Bronchial epithelial cell (primary cell): Measurements from ENCODE around the gene COPG1. TPM values are rescaled to one million over a fixed set of nuclear protein-coding genes. Genes with fewer than 3 reads are reported as not detected.

ENCODE experiments used
- DNase-seq: peaks from one replicate; pipeline ENCODE4 v3.0.0-alpha.2; 2010; ENCODE audit warnings: low read depth
- FAIRE-seq: peaks from 2 replicates; lab custom pipeline; 2011; peaks lifted over from hg19 to GRCh38; lab: Jason Lieb, UNC
- H3K27me3 ChIP-seq: 2 replicates; pipeline ENCODE4 v1.5.1; 2011; ENCODE audit warnings: low read length; ENCODE audit not compliant: control insufficient read depth, insufficient read depth
- H3K36me3 ChIP-seq: 2 replicates; pipeline ENCODE4 v1.5.1; 2011; ENCODE audit warnings: low read length; ENCODE audit not compliant: control insufficient read depth, insufficient read depth
- H3K4me3 ChIP-seq: 2 replicates; pipeline ENCODE4 v1.5.1; 2011; ENCODE audit warnings: mild to moderate bottlenecking, low read depth, low read length, control low read depth
- total RNA-seq: library from RNA; depleted of rRNA; stranded (reverse); fragments of >200 nt; gene quantifications from 2 replicates; pipeline ENCODE4 v1.2.1, GENCODE V29; 2014
- TF ChIP-seq, protein P1 (sequence below): IDR thresholded peaks from 2 replicates; pipeline ENCODE4 v1.5.1; 2011; ENCODE audit warnings: mild to moderate bottlenecking, moderate library complexity, low read length, control low read depth, inconsistent platforms; ENCODE audit not compliant: insufficient read depth, severe bottlenecking

The COPG1 gene
- total RNA-seq, 1 donor from 2014 or later, result 165 TPM

DNA sequence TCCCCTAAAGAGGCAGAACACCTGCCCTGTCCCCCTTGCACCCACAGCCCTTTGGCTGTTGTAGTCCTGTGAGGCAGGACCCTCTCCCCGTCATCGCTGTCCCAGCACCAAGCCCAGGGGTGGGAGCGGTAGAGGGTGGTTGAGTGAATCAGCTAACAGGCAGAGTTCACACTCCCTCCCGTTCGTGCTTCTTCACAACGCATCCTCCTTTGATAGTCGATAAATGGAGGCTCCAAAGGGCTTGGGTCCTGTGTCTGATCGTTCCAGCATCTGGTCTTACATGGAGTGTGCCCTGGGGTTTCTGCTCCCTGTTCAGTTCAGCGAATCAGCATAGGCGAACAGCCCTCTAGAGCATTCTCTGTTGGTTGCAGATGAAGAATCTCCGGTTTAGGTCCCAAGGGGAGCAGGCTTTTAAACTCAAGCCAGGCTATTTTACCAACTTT, 28.4 kb downstream of the COPG1 start:
- no peak for FAIRE-seq
- H3K27me3 ChIP-seq, result no peaks in the 10 kb centered on the region
- DNase-seq, result no peak
- no peak overlapping the region for H3K4me3 ChIP-seq
- H3K36me3 ChIP-seq, result peaks cover 12% of the 10 kb centered on the region
- TF ChIP-seq, protein P1, sequence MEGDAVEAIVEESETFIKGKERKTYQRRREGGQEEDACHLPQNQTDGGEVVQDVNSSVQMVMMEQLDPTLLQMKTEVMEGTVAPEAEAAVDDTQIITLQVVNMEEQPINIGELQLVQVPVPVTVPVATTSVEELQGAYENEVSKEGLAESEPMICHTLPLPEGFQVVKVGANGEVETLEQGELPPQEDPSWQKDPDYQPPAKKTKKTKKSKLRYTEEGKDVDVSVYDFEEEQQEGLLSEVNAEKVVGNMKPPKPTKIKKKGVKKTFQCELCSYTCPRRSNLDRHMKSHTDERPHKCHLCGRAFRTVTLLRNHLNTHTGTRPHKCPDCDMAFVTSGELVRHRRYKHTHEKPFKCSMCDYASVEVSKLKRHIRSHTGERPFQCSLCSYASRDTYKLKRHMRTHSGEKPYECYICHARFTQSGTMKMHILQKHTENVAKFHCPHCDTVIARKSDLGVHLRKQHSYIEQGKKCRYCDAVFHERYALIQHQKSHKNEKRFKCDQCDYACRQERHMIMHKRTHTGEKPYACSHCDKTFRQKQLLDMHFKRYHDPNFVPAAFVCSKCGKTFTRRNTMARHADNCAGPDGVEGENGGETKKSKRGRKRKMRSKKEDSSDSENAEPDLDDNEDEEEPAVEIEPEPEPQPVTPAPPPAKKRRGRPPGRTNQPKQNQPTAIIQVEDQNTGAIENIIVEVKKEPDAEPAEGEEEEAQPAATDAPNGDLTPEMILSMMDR, result no peak

DNA sequence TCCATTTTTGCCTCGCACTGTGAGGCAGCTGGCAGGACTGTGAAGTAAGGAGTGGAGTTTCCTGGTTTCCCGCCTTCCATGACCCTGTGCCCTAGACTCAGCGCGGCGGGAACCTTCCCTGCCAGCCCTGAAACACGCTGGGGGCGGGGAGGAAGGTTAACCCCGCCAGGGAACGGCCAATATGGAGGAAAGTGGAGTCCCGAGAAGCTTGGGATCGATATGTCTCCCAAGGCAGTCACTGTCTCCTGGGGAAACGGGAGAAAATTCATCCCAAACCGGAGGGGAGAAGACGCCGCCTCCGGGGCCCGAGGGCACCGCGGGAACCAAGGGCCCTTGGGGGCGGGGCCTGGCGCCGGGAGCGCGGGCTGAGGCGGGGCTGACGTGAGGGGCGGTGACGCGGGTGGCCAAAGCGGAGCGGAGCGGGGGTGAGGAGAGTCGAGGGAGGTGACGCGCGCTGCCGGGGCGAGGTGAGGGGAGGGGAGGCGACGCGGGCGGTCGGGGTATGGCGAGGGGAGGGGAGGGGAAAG, 29.1 kb downstream of the COPG1 start, which contains the start of gene HMCES:
HMCES (plus strand) TSS at position 432 of the 527 bp plus-strand sequence. CDS start 863 bp downstream, outside the sequence.
- H3K4me3 ChIP-seq, result peak within 1 kb of the TSS; percentile 91
- H3K36me3 ChIP-seq, result peaks cover 12% of the 10 kb centered on the region
- TF ChIP-seq, protein P1, result no peak
- FAIRE-seq (no peak), DNase-seq (peak; percentile 71)
- H3K27me3 ChIP-seq, result no peaks in the 10 kb centered on the region

DNA sequence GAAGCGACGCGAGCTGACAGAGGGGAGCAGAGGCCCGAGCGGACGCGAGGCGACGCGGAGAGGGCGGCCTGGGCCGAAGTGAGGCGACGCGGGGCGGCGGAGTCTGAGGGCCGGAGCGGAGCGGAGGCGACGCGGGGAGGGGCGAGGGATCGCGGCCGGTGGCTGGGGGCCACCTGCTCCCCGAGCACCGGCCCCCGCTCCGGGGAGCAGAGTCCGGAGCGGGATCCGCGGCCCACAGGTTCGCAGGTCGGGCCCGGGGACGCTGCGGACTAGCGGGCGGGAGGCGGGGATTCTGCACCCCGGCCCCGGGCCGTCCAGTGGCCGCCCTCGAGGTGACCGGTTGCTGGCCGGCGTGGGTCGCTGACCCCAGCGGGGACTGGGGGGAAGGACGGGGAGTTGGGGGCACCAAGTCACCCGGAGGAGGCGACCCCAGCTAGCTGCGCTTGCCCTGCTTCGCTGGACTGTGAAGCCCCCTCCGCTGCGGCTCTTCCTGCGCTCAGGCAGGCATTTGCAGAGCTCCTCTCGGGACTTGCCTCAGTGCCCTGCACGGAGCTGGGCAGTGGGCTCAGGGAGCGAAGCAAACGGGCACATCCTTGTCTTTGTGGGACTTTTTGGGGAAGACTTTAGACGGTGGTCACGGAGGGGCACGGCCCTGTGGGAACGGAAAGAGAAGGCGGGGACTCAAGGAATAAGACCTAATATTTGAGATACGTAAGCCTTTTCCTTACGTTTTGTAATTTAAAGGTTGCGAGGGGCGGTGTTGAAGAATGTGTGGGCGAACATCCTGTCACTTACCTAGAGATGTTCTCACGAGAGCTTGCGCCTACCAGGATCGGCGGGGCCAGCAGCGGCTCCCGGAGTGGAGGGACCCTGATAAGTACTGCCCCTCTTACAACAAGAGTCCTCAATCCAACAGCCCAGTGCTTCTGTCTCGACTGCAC, 29.8 kb downstream of the COPG1 start:
- H3K4me3 ChIP-seq, result peak overlapping the region; percentile 91
- no peak for FAIRE-seq
- H3K36me3 ChIP-seq, result peaks cover 8% of the 10 kb centered on the region
- peak; percentile 72 for DNase-seq
- TF ChIP-seq, protein P1, result no peak
- H3K27me3 ChIP-seq, result no peaks in the 10 kb centered on the region

DNA sequence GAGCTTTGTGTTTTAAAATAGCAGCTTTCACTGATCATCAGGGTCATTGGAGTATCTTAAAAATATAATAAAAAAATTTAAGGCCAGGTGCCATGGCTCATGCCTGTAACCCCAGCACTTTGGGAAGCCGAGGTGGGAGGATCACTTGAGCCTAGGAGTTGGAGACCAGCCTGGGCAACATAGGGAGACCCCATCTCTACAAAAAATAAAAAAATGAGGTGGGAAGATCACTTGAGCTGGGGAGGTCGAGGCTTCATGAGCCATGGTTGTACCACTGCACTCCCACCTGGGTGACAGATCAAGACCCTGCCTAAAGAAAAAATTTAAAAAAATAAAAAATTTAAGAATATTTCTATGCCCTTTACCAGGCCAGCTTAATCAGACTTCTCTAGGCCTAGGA, 30.8 kb downstream of the COPG1 start:
- FAIRE-seq (no peak), DNase-seq (no peak)
- Histone ChIP-seq H3K36me3 (peaks cover 3% of the 10 kb centered on the region), H3K27me3 (no peaks in the 10 kb centered on the region), H3K4me3 (no peak overlapping the region)
- TF ChIP-seq, protein P1, result no peak

DNA sequence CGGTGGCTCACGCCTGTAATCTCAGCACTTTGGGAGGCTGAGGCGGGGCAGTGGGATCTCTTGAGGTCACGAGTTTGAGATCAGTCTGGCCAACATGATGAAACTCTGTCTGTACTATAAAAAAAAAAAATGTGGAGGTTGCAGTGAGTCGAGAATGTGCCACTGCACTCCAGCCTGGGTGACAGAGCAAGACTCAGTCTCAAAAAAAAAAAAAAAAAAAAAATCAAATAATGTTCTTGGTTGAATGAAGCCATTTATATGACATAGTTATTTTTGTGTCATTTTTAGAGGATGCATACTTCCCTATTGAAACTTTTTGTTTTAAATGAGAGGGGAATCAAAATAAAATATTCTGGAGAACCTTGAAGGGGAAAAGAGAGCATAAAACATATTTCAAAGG, 32.3 kb downstream of the COPG1 start:
- Histone ChIP-seq H3K36me3 (peaks cover 3% of the 10 kb centered on the region), H3K4me3 (no peak overlapping the region), H3K27me3 (no peaks in the 10 kb centered on the region)
- FAIRE-seq (no peak), DNase-seq (no peak)
- TF ChIP-seq, protein P1, result no peak
